ENCODE measurements around the gene NUP37.
"Not testable (repeated sequence)": the region's sequence is repeated elsewhere in the genome, so short reads cannot be mapped to it uniquely, and the experiment has no call there.

Gene NUP37

DNA sequence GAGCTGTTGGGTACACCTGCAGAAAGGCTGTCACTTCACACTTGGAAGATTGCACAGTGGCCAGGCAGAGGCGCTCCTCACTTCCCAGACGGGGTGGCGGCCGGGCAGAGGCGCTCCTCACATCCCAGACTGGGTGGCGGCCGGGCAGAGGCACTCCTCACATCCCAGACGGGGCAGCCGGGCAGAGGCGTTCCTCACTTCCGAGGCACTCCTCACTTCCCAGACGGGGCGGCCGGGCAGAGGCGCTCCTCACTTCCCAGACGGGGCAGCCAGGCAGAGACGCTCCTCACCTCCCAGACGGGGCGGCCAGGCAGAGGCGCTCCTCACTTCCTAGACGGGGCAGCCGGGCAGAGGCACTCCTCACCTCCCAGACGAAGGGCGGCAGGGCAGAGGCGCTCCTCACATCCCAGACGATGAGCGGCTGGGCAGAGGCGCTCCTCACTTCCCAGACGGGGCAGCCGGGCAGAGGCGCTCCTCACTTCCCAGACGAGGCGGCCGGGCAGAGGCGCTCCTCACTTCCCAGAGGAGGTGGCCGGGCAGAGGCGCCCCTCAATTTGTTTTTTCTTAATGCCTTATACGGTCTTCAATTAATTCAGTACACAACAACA lies 30.6 kb downstream of the NUP37 start:
- DNase-seq = not testable (repeated sequence)

DNA sequence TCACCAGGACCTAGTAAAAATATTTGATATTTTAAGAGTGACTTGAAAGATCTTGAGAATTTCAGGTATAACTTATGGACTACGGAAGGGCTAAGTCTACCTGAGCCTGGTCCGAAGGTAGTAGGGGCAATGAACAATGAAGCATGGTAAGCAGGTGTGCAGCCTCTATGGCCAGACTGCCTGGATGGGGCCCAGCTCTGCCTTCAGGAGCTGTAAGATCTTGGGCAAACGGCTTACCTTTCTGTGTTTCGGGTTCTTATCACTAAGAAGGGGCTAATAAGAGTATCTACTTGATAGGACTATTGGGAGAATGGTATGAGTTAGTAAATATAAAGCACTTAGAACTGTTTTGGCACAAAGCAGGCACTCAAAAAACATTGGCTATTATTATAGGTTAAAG lies 39.1 kb downstream of the NUP37 start:
- DNase-seq = no peak

DNA sequence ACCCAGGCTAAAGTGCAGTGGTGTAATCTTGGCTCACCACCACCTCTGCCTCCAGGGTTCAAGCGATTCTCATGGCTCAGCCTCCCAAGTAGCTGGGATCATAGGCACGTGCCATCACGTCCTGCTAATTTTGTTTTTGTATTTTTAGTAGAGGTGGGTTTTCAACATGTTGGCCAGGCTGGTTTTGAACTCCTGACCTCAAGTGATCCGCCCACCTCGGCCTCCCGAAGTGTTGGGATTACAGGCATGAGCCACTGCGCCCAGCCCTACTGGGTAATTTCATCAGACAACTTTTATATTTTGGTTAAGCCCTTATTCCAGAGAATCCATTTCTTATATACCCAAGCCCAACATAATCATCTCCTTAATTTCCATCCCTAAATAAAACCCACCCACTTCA lies 47.8 kb downstream of the NUP37 start:
- not testable (repeated sequence) for DNase-seq

DNA sequence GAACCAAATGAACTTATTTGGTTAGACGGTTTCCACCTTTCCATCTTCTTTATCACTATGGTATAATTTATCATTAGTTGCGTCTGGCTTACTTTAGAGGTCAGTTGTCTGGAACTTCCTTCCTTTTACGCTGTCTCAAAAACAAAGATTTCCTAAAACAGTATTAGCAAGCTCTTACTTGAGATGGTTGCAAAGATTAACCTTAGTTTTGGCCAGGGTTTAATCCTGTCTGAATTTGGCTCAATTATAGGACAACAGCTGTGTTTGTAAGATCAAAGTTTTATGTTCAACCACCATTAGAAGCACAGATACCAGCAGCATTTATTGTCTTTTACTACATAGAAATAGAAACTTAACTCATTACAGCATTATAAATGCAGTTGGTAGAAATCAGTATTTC lies 50.2 kb downstream of the NUP37 start:
- no peak for DNase-seq

DNA sequence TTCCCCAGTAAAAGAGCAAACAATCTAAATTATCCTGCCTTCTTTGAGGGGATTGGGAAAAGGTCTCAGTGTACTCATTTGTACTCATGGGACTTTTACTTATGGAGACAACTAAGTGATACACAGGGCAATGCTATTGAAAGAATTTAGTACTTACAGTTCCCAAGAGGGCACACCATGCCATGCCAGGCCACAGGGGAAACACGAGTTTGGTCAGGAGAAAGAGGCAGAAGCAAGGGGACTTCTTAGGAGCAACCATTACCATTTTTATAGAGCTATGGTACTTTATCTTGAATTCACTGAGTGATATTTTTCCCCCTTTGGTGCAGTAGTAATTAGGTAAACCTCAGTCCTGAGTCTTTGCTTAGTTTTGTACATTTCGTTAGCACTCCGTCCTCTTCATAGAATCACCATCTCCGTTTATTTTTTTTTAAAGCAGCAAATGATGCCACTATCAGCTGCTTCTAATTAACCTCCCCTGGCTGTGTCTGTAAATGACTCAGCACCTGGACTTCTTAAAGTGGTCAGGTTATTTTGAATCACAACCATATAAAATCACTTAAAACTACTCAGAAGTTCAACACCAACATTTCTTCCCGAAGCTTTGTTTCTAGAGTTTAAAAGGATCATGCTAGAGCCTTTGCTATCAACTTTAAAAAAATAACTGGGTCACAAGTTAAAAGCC lies 52.2 kb downstream of the NUP37 start:
- no peak for DNase-seq

DNA sequence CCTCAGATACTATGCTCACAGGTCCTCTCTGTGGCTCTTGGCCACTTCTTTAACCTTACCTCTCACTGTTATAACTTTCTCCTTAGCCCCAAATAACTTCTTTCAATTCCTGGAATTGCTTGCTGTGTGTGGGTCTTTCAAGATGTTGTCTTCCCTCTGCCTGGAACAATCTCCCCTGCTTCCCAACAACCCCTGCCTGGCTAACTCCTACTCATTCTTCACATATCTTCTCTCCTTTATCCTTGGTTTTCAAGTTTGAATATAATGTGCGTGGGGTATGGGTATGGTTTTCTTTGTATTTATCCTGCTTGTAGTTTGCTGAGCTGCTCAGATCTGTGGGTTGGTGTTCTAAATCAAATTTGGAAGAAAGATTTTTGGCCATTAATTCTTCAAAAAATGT lies 55.4 kb downstream of the NUP37 start:
- no peak for DNase-seq

DNA sequence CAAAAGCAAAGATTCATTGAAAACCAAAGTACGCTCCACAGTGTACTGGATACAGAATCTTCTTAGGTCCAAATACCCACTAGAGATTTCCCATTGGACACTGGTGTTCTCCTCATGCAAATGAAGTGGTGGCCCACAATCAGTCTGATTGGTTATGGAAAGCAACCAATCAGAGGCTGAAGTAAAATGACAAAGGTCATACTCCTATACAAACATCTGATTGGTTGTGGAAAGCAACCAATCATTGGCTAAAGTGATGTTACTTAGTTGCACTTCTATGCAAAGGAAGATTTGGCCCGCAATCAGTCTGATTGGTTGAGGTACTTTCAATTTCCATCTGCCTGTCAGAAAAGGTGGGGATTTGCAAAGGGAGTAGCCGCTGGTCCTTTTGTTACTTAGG lies 56.8 kb downstream of the NUP37 start:
- DNase-seq = peak; percentile 47

DNA sequence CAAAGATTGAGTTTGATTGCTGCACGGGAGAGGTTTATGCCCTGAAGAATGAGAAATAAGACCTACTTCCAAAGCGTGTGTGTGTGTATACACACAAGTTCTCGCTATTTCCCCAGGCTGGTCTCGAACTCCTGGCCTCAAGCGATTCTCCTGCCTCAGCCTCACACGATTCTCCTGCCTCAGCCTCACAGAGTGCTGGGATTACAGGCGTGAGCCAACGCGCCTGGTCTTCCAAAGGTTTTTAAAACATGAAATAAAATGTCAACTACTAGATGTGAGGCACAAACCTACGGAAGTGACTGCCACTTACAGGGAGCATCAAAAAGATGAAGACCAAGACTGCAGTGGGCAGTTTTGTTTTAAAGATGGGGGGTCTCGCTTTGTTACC lies 57.5 kb downstream of the NUP37 start:
- DNase-seq = no peak

DNA sequence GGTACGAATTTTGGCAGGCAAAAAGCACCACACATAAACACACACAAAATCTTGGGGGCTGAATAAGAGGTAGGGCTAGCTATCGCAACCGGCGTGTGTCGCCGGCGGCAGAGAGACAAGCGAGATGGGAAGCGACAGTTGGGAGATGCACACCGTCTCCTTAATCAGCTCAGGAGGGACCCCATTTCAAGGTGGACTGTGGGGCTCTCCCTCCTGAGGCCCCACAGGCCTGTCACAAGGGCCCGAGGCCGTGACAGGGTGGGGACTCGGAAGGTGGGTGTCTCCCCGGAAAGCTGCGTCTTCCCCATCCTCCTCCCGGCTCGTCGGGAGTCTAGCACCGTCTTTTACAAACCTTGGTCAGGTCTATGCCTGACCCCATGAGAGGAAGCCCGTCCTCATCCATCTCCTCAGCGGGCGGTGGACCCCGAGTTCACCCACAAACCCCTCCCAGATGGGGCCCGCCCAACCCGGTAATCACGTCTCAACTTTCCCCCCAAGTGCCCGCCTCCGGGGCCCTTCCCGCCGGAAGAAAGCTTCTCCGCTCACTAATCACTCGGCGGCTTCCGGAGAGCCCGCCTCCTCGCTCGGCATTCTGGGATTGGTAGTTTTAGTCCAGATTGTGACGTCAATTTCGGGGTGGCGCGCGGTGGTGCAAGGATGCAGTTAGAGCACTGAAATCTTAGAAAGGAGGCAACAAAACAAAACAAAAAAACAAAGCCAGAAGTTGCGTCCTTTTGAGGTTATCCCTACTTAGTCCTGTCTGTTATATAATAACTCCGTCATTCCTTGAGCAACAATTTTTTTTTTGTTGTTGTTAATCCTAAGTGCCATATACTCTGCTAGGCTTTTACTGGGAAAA lies 58.1 kb downstream of the NUP37 start, which contains the start of gene WASHC3:
Gene WASHC3, minus strand, starts transcription at position 432 of the 859 bp plus-strand sequence. Its CDS starts 29 bp downstream, at position 403.
- peak; percentile 96 for DNase-seq

DNA sequence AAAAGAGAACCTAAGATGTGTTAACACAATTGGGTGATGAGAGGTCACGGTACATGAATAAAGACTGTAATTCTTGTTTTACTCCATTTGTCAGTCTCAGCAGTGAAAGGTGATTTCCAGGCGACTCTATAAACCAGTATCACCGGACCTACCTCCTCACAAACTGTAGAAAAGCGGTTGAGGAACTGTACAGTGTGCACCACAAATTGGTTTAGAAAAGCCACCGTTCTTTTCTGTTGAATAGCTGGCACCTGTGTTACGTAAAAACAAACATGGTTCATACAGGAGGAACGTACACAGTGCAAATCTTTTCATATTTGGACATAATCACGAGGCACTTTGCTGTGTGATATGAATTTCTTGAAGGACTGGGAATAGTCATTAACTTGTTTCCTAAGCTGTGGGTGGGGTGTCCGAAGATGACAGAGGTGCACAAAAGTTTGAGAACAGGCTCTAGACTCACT lies 58.8 kb downstream of the NUP37 start:
- peak; percentile 33 for DNase-seq

DNA sequence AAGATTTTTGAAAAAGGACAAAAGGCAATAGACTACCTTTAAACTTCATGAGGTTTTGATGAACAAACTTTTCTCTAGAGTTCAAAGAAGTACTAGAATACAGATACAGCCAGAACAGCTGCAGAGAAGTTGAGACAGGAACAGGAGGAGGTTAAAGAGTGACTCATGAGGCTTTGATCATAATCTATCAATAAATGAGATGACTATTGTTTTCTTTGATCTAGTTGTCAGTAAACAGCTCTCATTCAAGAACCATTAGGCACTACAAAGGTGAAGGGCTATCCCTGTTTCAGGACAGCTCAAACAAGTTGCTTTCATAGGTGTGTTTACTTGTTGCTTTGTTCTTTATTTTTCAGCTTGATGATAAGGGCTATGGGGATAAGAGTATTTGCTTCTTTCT lies 60.6 kb downstream of the NUP37 start:
- peak; percentile 30 for DNase-seq

DNA sequence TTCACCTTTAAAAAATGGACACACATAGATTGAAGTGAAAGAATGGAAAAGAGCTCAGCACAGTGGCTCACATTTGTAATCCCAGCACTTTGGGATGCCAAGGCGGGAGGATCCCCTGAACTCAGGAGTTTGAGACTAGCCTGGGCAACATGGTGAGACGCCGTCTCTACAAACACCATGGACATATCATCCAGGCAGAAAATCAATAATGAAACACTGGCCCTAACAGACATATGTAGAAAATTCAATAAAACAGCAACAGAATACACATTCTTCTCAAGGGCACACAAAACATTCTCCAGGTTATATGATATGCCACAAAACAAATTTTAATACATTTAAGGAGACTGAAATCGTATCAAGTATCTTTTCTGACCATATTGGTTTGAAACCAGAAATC lies 65.6 kb downstream of the NUP37 start:
- DNase-seq = no peak

DNA sequence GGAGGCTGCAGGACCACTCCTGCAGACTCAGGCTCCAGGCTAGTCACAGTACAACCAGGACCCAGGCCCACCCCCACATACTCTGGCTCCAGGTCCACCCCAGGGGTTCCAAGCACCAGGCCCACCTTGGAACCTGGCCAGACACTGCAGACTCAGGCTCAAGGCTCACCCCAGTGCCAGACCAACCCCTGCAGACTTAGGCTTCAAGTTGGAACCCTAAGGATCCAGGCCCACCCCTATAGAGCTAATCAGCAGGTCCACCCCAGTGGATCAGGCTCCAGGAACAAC lies 66.9 kb downstream of the NUP37 start:
- DNase-seq = no peak

DNA sequence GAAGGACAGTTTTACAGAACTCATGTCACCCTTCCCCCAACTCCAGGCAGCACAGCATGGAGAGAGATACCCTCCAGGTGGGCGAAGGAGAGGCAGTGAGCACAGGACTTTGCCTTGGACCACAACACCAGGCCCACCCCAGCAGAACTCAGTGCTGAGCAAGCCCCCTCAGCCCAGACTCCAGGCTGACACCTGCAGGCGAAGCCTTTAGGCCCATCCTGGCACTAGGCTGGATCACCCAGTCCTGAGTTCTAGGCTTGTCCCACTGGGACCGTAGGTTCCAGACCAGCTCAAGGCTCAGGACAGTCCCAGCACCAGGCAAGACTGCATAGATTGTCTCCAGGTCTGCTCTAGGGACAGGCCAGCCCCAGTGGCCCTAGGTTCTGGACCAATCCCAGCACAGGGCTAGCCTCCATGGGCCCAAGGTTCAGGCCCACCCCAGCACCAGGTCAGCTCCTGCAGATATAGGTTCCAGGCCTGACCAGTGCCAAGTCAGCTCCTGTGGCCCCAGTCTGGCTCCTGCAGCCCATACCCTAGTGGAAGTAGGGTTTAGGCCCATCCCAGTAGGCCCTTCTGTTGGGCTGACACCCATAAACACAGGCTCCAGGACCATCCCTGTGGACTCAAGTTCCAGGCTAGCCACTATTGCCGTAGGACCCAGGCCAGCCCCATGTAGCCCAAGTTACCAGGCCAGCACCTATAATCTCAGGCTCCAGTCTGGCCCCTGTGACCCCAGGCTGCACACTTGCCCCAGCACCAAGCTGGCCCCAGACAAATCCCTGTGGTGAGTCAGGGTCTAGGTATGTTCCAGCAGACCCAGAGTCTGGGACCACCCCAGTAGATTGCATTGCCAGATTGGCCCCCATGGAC lies 67.5 kb downstream of the NUP37 start:
- DNase-seq = no peak

DNA sequence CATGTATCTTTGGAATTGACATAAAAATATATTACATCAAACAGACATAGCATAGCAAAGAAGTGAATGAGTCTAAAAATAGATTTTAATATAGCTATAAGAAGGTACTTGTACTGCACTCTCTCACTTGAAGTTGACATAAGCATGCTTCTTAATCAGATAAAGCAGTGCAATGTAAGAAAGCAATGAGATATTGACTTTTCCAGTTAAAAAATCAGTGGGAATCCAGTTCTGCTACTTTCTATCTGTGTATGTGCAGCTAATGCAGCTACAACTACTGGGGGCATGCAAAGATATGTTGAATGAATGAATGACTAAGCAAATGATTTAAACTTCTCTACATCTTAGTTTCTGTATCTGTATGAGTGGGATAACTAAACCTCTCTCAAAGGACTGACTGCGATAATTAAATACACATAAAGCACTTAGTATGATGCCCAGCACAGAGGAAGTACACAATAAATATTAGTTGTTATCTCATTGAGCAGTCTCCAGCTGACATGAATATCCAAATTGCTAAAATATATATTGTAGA lies 68.4 kb downstream of the NUP37 start:
- no peak for DNase-seq

DNA sequence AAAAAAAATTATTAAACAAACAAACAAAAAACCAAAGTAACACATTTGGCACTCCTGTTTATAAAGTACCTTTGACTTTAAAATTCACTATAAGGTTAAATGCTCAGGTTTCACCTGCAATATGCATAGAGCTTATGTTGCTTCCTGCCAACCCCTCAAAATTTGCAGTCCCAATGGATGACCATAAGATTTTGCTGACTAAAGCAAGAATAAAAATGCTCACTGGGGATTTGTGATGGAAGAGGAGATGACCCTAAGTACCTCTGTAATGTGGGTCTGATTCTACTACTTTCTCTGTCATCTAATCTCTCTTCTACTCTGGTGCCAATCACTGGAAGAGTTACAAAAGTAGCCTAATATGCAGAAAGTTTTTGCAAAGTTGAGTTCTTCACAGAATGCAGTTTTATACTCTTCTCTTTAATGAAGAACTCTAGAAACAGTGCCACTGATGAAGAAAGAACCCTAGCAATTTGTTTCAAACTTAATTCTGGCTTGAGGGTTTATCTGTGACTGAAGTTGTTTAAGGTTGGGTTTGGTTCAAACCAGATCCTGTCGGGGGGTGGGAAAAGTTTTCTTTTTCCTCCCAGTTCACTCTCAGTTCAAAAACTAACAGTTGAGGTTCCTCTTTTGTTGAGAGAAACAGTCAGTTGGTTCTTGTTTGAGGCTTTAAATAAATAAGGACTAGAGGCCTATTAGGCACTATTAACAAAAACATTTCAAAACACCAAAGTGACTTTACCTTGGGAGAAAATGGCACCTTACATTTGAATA lies 69.1 kb downstream of the NUP37 start:
- no peak for DNase-seq

DNA sequence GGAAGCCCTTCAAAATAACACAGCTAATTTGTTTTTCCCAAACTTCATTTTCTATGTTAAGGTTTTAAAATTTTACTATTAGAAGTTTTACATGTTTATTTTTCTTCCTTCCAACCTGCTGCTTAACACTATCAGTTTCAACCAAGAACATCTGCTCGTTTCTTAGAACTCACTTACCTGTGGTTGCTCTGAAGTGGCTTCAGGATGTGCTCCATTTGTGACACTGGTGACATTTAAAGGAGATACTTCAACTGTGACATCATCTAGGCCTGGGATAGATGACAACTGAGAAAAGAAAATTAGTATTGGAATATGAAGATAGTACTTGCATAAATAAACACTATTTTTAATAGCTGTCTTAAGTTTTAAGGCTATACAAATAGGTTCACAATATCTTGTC lies 76.0 kb downstream of the NUP37 start:
- no peak for DNase-seq

DNA sequence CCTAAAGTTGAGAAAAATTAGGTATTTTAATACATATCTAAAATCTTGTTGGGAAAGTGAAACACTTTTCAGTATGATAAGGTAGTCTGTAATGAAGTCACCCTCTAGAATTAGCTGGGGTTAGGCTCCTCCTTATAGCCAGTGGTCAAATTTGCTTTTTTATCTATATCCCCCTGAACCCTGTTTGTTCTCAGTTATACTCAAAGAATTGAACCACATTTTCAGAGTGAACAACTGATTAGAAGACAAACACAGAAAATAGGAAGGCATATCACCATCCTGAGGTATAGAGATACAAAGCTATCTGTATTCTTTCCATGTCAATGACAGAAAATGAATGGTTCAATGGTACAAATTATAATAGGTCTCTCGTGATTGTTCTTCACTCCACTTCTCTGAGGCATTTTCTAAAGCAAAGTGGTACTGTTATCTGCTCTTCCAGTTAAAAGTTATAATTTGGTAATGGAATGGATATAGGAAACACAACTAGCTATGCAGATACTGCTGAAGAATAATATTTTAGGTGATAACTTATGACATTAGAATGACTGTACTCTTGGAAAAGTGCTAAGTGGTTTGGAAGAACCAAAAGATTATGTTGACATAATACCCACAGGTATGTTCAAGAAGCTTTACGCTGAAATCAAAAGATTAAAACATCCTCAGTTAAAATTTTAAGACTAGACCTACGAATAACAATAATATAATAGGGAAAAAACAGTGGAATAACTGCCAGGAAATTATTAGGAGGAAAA lies 85.7 kb downstream of the NUP37 start:
- DNase-seq = peak; percentile 50

DNA sequence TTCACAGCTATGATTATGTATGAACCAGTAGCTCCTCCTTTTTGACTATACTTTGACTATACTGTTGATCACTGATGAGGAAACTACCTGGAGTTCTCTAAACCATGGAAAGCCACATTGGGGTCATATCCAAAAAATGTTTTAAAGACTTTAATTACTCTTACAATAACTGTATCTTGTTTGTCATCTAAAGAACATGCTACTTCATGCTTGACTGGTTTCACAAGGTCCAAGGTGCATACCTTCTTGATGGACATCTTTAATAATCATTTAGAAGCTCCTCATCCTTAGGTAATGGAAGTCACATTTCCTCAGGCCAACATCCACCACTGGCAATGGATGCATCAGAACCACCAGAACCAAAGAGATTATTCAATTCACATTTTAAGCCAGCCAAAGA lies 88.1 kb downstream of the NUP37 start:
- no peak for DNase-seq

DNA sequence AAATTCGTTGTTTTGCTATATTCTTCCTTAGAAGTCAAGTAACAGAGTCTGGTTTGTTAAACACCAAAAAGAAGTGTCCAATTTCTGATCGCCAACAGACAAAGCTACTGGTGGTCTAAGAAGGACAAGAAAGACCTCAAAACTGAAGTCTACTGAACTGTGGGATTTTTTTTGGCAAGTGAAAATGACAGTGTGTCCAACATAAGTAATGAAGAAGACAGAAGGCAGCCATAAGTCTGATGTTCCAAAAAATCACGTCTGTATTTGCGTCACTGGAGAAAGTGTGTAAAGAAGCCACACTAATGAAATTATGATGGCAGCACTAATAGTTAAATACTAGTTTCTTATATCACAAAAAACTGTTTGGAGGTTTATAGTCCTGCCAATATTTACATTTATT lies 90.8 kb downstream of the NUP37 start:
- no peak for DNase-seq

DNA sequence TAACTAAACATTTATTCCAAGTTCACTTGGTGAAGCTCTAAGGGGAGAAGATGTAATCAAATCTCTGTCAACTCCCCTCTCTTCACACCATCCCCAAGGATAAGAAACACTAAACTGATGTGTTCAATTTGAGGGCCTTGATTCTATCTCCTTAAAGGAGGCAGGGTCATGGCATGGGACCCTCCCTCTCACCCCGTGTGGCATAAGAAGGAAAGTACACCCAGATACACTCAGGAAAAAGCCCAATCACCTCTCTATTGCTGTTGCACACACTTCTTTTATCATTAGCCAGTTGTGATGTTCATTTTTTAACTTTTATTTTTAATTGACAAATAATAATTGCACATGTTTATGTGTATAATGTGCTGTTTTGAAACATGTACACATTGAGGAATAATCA lies 93.2 kb downstream of the NUP37 start:
- DNase-seq = no peak
